IMR-90 (cell line): ENCODE measurements around the gene JAKMIP1. TPM values are rescaled to one million over a fixed set of nuclear protein-coding genes. Genes with fewer than 3 reads are reported as not detected.

ENCODE experiments used
- ATAC-seq: fragments of 200-7000 bp; cut with Tn5 transposase; 2 replicates; pipeline ENCODE4 v1.9.1; 2020; ENCODE audit warnings: low read depth, mild to moderate bottlenecking, moderate library complexity
- BruUV-seq: library from RNA; stranded (reverse); fragments of 400-500 nt; replicated peaks from 2 replicates; lab custom pipeline; 2021; lab: Mats Ljungman, UMichigan
- CTCF ChIA-PET: fragments of 300-600 bp; formaldehyde crosslinking; extraction: SDS; loops from one replicate; lab custom pipeline; 2021; ENCODE audit warnings: antibody characterized with exemption; lab: Yijun Ruan, JAX
- POLR2A ChIA-PET: fragments of 300-600 bp; sonication (Branson Sonifier 250); formaldehyde crosslinking; loops from one replicate; lab custom pipeline; 2022; ENCODE audit warnings: antibody characterized with exemption; ENCODE audit not compliant: unreplicated experiment; lab: Charles Lee
- DNase-seq: peaks from one replicate; pipeline ENCODE4 v3.0.0; 2013
- H2AFZ ChIP-seq: replicated peaks from 2 replicates; pipeline ENCODE3; 2013; ENCODE audit warnings: low read length, mild to moderate bottlenecking; ENCODE audit not compliant: poor library complexity
- H2AK5ac ChIP-seq: 2 replicates; pipeline ENCODE4 v1.6.1; 2013; ENCODE audit warnings: low read depth, low read length, inconsistent platforms
- H2AK9ac ChIP-seq: replicated peaks from 2 replicates; pipeline ENCODE3; 2013; ENCODE audit warnings: mild to moderate bottlenecking, low read depth, low read length, moderate library complexity; ENCODE audit not compliant: poor library complexity
- H2BK120ac ChIP-seq: 2 replicates; pipeline ENCODE4 v1.6.1; 2013; ENCODE audit warnings: low read depth, low read length, inconsistent platforms
- H2BK15ac ChIP-seq: 3 replicates; pipeline ENCODE4 v1.6.1; 2013; ENCODE audit warnings: low read depth, low read length, inconsistent platforms
- H2BK20ac ChIP-seq: 2 replicates; pipeline ENCODE4 v1.6.1; 2013; ENCODE audit warnings: low read depth, mild to moderate bottlenecking, inconsistent platforms, low read length, moderate library complexity
- H2BK5ac ChIP-seq: 2 replicates; pipeline ENCODE4 v1.6.1; 2013; ENCODE audit warnings: mild to moderate bottlenecking, low read depth, low read length, inconsistent platforms; ENCODE audit not compliant: poor library complexity, severe bottlenecking
- H3K14ac ChIP-seq: replicated peaks from 2 replicates; pipeline ENCODE4 v1.6.1; 2013; ENCODE audit warnings: low read depth, low read length, inconsistent platforms
- H3K18ac ChIP-seq: 2 replicates; pipeline ENCODE4 v1.6.1; 2013; ENCODE audit warnings: low read depth, low read length, control low read depth
- H3K23ac ChIP-seq: 2 replicates; pipeline ENCODE4 v1.6.1; 2013; ENCODE audit warnings: low read depth, low read length, inconsistent platforms
- H3K27ac ChIP-seq: 2 replicates; pipeline ENCODE4 v1.5.1; 2013; ENCODE audit warnings: mild to moderate bottlenecking, control low read depth, low read length; ENCODE audit not compliant: insufficient read depth
- H3K27me3 ChIP-seq: 2 replicates; pipeline ENCODE4 v1.6.1; 2013; ENCODE audit warnings: low read length; ENCODE audit not compliant: control insufficient read depth, insufficient read depth
- H3K36me3 ChIP-seq: 2 replicates; pipeline ENCODE4 v1.6.1; 2013; ENCODE audit warnings: low read length, mixed read lengths; ENCODE audit not compliant: control insufficient read depth, insufficient read depth
- H3K4ac ChIP-seq: 2 replicates; pipeline ENCODE4 v1.6.1; 2013; ENCODE audit warnings: low read depth, low read length, inconsistent platforms
- H3K4me1 ChIP-seq: 2 replicates; pipeline ENCODE4 v1.6.1; 2013; ENCODE audit warnings: low read length, mixed read lengths; ENCODE audit not compliant: control insufficient read depth, insufficient read depth
- H3K4me2 ChIP-seq: 2 replicates; pipeline ENCODE4 v1.6.1; 2013; ENCODE audit warnings: low read depth, mild to moderate bottlenecking, control low read depth, low read length, moderate library complexity
- H3K4me3 ChIP-seq: 2 replicates; pipeline ENCODE4 v1.5.1; 2013; ENCODE audit warnings: low read depth, mild to moderate bottlenecking, control low read depth, low read length, moderate library complexity; ENCODE audit not compliant: insufficient read depth
- H3K56ac ChIP-seq: 2 replicates; pipeline ENCODE4 v1.6.1; 2013; ENCODE audit warnings: low read length, inconsistent platforms; ENCODE audit not compliant: insufficient read depth; ENCODE audit errors: extremely low read depth
- H3K79me1 ChIP-seq, 2 experiments: 2 replicates each; pipeline ENCODE4 v1.6.1; 2013; ENCODE audit warnings: low read length in 2 of 2, inconsistent platforms in 1 of 2, low read depth in 1 of 2
- H3K9ac ChIP-seq: 2 replicates; pipeline ENCODE4 v1.6.1; 2013; ENCODE audit warnings: low read depth, low read length, control low read depth
- H3K9me1 ChIP-seq: 2 replicates; pipeline ENCODE4 v1.6.1; 2013; ENCODE audit warnings: low read length, inconsistent platforms; ENCODE audit not compliant: insufficient read depth
- H3K9me3 ChIP-seq: 2 replicates; pipeline ENCODE4 v1.6.1; 2013; ENCODE audit warnings: low read length; ENCODE audit not compliant: control insufficient read depth, insufficient read depth
- H4K20me1 ChIP-seq: 2 replicates; pipeline ENCODE4 v1.6.1; 2013; ENCODE audit warnings: low read length, inconsistent platforms; ENCODE audit not compliant: insufficient read depth
- H4K5ac ChIP-seq: 2 replicates; pipeline ENCODE4 v1.6.1; 2013; ENCODE audit warnings: mild to moderate bottlenecking, low read depth, low read length, control low read depth
- H4K8ac ChIP-seq, 2 experiments: 2 replicates each; pipeline ENCODE4 v1.6.1; 2013; ENCODE audit warnings: low read depth in 2 of 2, low read length in 2 of 2, control low read depth in 1 of 2, inconsistent platforms in 1 of 2
- H4K91ac ChIP-seq: 2 replicates; pipeline ENCODE4 v1.6.1; 2013; ENCODE audit warnings: low read depth, low read length, inconsistent platforms; ENCODE audit not compliant: insufficient read depth
- CEBPB ChIP-seq: IDR thresholded peaks from 2 replicates; pipeline ENCODE4 v1.6.1; 2012; ENCODE audit warnings: low read depth, low read length, improper control_type of control experiment
- CHD1 ChIP-seq: IDR thresholded peaks from 2 replicates; pipeline ENCODE4 v1.6.1; 2012; ENCODE audit warnings: low read depth, low read length, improper control_type of control experiment
- CTCF ChIP-seq: conservative IDR thresholded peaks from 2 replicates; pipeline ENCODE4 v1.5.1; 2012; ENCODE audit warnings: mild to moderate bottlenecking, low read depth, low read length, improper control_type of control experiment
- MAFK ChIP-seq: IDR thresholded peaks from 2 replicates; pipeline ENCODE4 v1.6.1; 2012; ENCODE audit warnings: low read depth, low read length, improper control_type of control experiment
- MAZ ChIP-seq: IDR thresholded peaks from 2 replicates; pipeline ENCODE4 v1.6.1; 2012; ENCODE audit warnings: low read depth, mild to moderate bottlenecking, low read length, improper control_type of control experiment, moderate library complexity, borderline replicate concordance
- RAD21 ChIP-seq: IDR thresholded peaks from 2 replicates; pipeline ENCODE4 v1.6.1; 2012; ENCODE audit warnings: low read length, improper control_type of control experiment
- RCOR1 ChIP-seq: IDR thresholded peaks from 2 replicates; pipeline ENCODE4 v1.6.1; 2012; ENCODE audit warnings: mild to moderate bottlenecking, low read length, improper control_type of control experiment; ENCODE audit not compliant: insufficient replicate concordance
- SMC3 ChIP-seq: fragments of 150-350 bp; IDR thresholded peaks from 2 replicates; pipeline ENCODE4 v1.6.1; 2016; ENCODE audit warnings: low read depth, mild to moderate bottlenecking, antibody characterized with exemption, low read length, moderate library complexity
- WGBS, 2 experiments: methylation state at CpG; one replicate each; pipeline versions ENCODE4 v1.1.5 to v1.1.7; 2013; ENCODE audit warnings: missing lambda C conversion rate in 2 of 2; ENCODE audit not compliant: insufficient read length in 1 of 2; ENCODE audit errors: extremely low coverage in 2 of 2; 5-methylcytosine and 5-hydroxymethylcytosine counted together
- dilution Hi-C: fragments of 300-500 bp; cut with HindIII; formaldehyde crosslinking; loops from one replicate; pipeline ENCODE4 v1.14.3; 2018; ENCODE audit warnings: low sequenced_read_pairs; ENCODE audit not compliant: unreplicated experiment
- in situ Hi-C: fragments of 300-500 bp; cut with MboI; formaldehyde crosslinking; loops from 3 replicates; pipeline ENCODE4 v1.14.3; 2019; ENCODE audit warnings: low sequenced_read_pairs, inconsistent platforms, mixed read lengths
- intact Hi-C: fragments of 100-400 bp; cut with micrococcal nuclease; formaldehyde crosslinking; loops from 2 replicates; pipeline ENCODE4 v1.10.0; 2022
- polyA plus RNA-seq, 3 experiments: library from polyadenylated mRNA; depleted of rRNA; stranded (reverse); fragments of >200 nt; gene quantifications; 2 replicates each; pipeline ENCODE4 v1.2.3, GENCODE V29; 2012; ENCODE audit warnings: low replicate concordance in 1 of 3
- total RNA-seq: library from RNA; depleted of rRNA; stranded (reverse); fragments of >200 nt; gene quantifications from 2 replicates; pipeline ENCODE4 v1.2.3, GENCODE V29; 2012

JAKMIP1 gene
- total and polyA plus RNA-seq, 2 of the 4 experiments (the other 2 are of a cell fraction) = not detected

GRCh38 chr4:6235012-6235411, 34.7 kb upstream of the JAKMIP1 start:
- no peak overlapping the region for H3K4me2 ChIP-seq
- ChIA-PET CTCF (no interaction called here), POLR2A (no interaction called here)
- no peak overlapping the region for H2BK5ac ChIP-seq
- no peak overlapping the region for H4K5ac ChIP-seq
- no peak overlapping the region for H2AK5ac ChIP-seq
- no peaks in the 10 kb centered on the region for H3K36me3 ChIP-seq
- TF ChIP-seq MAZ (no peak), MAFK (no peak), RCOR1 (no peak), CHD1 (no peak), CTCF (no peak), CEBPB (no peak), RAD21 (no peak), SMC3 (no peak)
- DNase-seq (no peak), ATAC-seq (no peak)
- H4K8ac ChIP-seq = no peak overlapping the region
- no peak overlapping the region for H3K14ac ChIP-seq
- no peak overlapping the region for H3K18ac ChIP-seq
- no peak overlapping the region for H3K27ac ChIP-seq
- H2BK20ac ChIP-seq = no peak overlapping the region
- H3K23ac ChIP-seq = no peak overlapping the region
- no CpG with 5 or more reads among the region's 7 CpGs for WGBS, 2 experiments
- H3K9me3 ChIP-seq = no peaks in the 10 kb centered on the region
- H3K9me1 ChIP-seq = no peaks in the 10 kb centered on the region
- H4K91ac ChIP-seq = no peak overlapping the region
- in situ Hi-C loops (no loop called here), intact Hi-C loops (no loop called here), dilution Hi-C loops (no loop called here)
- no peaks in the 10 kb centered on the region for H4K20me1 ChIP-seq
- no peaks in the 10 kb centered on the region for H3K79me1 ChIP-seq
- no TSS peak for BruUV-seq
- no peak overlapping the region for H2BK120ac ChIP-seq
- no peaks in the 10 kb centered on the region for H3K4me1 ChIP-seq
- H2AFZ ChIP-seq = no peak overlapping the region
- no peak overlapping the region for H3K4me3 ChIP-seq
- no peak overlapping the region for H2AK9ac ChIP-seq
- H2BK15ac ChIP-seq = no peak overlapping the region
- peaks cover 13% of the 10 kb centered on the region; the same call in 1 of the 2 replicates for H3K27me3 ChIP-seq
- H3K4ac ChIP-seq = no peak overlapping the region
- H3K56ac ChIP-seq = no peak overlapping the region
- H3K9ac ChIP-seq = no peak overlapping the region
